ENCODE measurements around the gene C2CD2. TPM values are rescaled to one million over a fixed set of nuclear protein-coding genes. Genes with fewer than 3 reads are reported as not detected.

Gene C2CD2
- total RNA-seq, 1 donor from 2014 or later: 7.0 TPM

- DNase-seq (ENCODE audit: missing footprints) (peak; percentile 21), ATAC-seq (no peak)
- intact Hi-C loops (cut with DNase I): no loop called here
Observed at GRCh38 chr21:41977034-41977950, 23.5 kb upstream of the C2CD2 start.

- DNase-seq (ENCODE audit: missing footprints) (peak; percentile 27), ATAC-seq (no peak)
- intact Hi-C loops (cut with DNase I): no loop called here
Observed at GRCh38 chr21:41976611-41977010, 22.8 kb upstream of the C2CD2 start.

GRCh38 chr21:41975391-41976272 lies 21.8 kb upstream of the C2CD2 start:
- DNase-seq (ENCODE audit: missing footprints) (no peak), ATAC-seq (no peak)
- intact Hi-C loops (cut with DNase I): no loop called here

GRCh38 chr21:41974752-41975053 lies 20.9 kb upstream of the C2CD2 start:
- DNase-seq (ENCODE audit: missing footprints) (no peak), ATAC-seq (no peak)
- intact Hi-C loops (cut with DNase I): no loop called here

GRCh38 chr21:41973861-41974751 lies 20.3 kb upstream of the C2CD2 start:
- DNase-seq (ENCODE audit: missing footprints): no peak
- intact Hi-C loops (cut with DNase I): no loop called here
- ATAC-seq: peak; percentile 49

GRCh38 chr21:41973427-41973831 lies 19.6 kb upstream of the C2CD2 start:
- intact Hi-C loops (cut with DNase I): no loop called here
- DNase-seq (ENCODE audit: missing footprints): no peak

GRCh38 chr21:41972511-41973205 lies 18.8 kb upstream of the C2CD2 start:
- no peak for DNase-seq (ENCODE audit: missing footprints)
- ATAC-seq: no peak
- intact Hi-C loops (cut with DNase I): no loop called here

More at GRCh38 chr21:41973427-41973831, 19.6 kb upstream of the C2CD2 start:
- ATAC-seq: no peak

- intact Hi-C loops (cut with DNase I): no loop called here
- DNase-seq (ENCODE audit: missing footprints) (no peak), ATAC-seq (no peak)
Observed at GRCh38 chr21:41971891-41972290, 18.1 kb upstream of the C2CD2 start.

- no peak for ATAC-seq
- intact Hi-C loops (cut with DNase I): no loop called here
- no peak for DNase-seq (ENCODE audit: missing footprints)
Observed at GRCh38 chr21:41970751-41971653, 17.2 kb upstream of the C2CD2 start.

- ATAC-seq (no peak), DNase-seq (ENCODE audit: missing footprints) (no peak)
- intact Hi-C loops (cut with DNase I): no loop called here
Observed at GRCh38 chr21:41970106-41970391, 16.2 kb upstream of the C2CD2 start.

- DNase-seq (ENCODE audit: missing footprints) (no peak), ATAC-seq (no peak)
- intact Hi-C loops (cut with DNase I): no loop called here
Observed at GRCh38 chr21:41967708-41968107, 13.9 kb upstream of the C2CD2 start.

- intact Hi-C loops (cut with DNase I): no loop called here
- ATAC-seq (no peak), DNase-seq (ENCODE audit: missing footprints) (no peak)
Observed at GRCh38 chr21:41966872-41967621, 13.2 kb upstream of the C2CD2 start.

- intact Hi-C loops (cut with DNase I): no loop called here
- ATAC-seq (no peak), DNase-seq (ENCODE audit: missing footprints) (no peak)
Observed at GRCh38 chr21:41966041-41966833, 12.4 kb upstream of the C2CD2 start.

- intact Hi-C loops (cut with DNase I): no loop called here
- no peak for DNase-seq (ENCODE audit: missing footprints)
- ATAC-seq: no peak
Observed at GRCh38 chr21:41965461-41966013, 11.7 kb upstream of the C2CD2 start.

- intact Hi-C loops (cut with DNase I): no loop called here
- no peak for DNase-seq (ENCODE audit: missing footprints)
- no peak for ATAC-seq
Observed at GRCh38 chr21:41965045-41965444, 11.2 kb upstream of the C2CD2 start.

GRCh38 chr21:41964171-41964570 lies 10.4 kb upstream of the C2CD2 start:
- ATAC-seq: no peak
- DNase-seq (ENCODE audit: missing footprints): no peak
- intact Hi-C loops (cut with DNase I): no loop called here

All from Right ventricle myocardium inferior (tissue), 1 donor.